Panc1 (cell line): ENCODE results near the gene ADCY2. TPM values are rescaled to one million over a fixed set of nuclear protein-coding genes. Genes with fewer than 3 reads are reported as not detected.

Experiments
- ATAC-seq: fragments of 200-7000 bp; cut with Tn5 transposase; 2 replicates; pipeline ENCODE4 v1.9.1; 2020; ENCODE audit warnings: mild to moderate bottlenecking, moderate library complexity
- BruUV-seq: library from RNA; stranded (reverse); fragments of 400-500 nt; replicated peaks from 2 replicates; lab custom pipeline; 2021; lab: Mats Ljungman, UMichigan
- CTCF ChIA-PET: fragments of 300-600 bp; sonication (Branson Sonifier 250); formaldehyde crosslinking; loops from one replicate; lab custom pipeline; 2022; ENCODE audit warnings: antibody characterized with exemption; lab: Charles Lee
- POLR2A ChIA-PET: fragments of 300-600 bp; sonication (Branson Sonifier 250); formaldehyde crosslinking; loops from one replicate; lab custom pipeline; 2022; ENCODE audit warnings: antibody characterized with exemption; lab: Charles Lee
- DNase-seq: peaks from one replicate; pipeline ENCODE4 v3.0.0-alpha.2; 2010; ENCODE audit warnings: low read depth, low spot score
- H3K27ac ChIP-seq: 2 replicates; pipeline ENCODE4 v1.5.1; 2011; ENCODE audit warnings: mild to moderate bottlenecking, low read length, inconsistent platforms
- H3K27me3 ChIP-seq: fragments of 200-500 bp; sonication (Bioruptor generic); 2 replicates; pipeline ENCODE4 v1.6.0; 2014; ENCODE audit warnings: low read length, inconsistent platforms; ENCODE audit not compliant: control insufficient read depth, insufficient read depth
- H3K36me3 ChIP-seq: fragments of 200-500 bp; sonication (Bioruptor generic); 2 replicates; pipeline ENCODE4 v1.5.1; 2014; ENCODE audit warnings: inconsistent platforms, mild to moderate bottlenecking, low read length, moderate library complexity; ENCODE audit not compliant: control insufficient read depth, insufficient read depth
- H3K4me1 ChIP-seq: 2 replicates; pipeline ENCODE4 v1.5.1; 2011; ENCODE audit warnings: inconsistent platforms, mild to moderate bottlenecking, low read length, moderate library complexity; ENCODE audit not compliant: control insufficient read depth, insufficient read depth
- H3K4me3 ChIP-seq, 2 experiments: 2 replicates each; pipeline ENCODE4 v1.5.1; 2011 to 2012; ENCODE audit warnings: low read depth in 2 of 2, low read length in 2 of 2, mild to moderate bottlenecking in 2 of 2, inconsistent platforms in 1 of 2, moderate library complexity in 1 of 2
- H3K9me3 ChIP-seq: fragments of 200-500 bp; sonication (Bioruptor generic); 2 replicates; pipeline ENCODE4 v1.5.1; 2014; ENCODE audit warnings: low read depth, mild to moderate bottlenecking, inconsistent platforms, low read length, moderate library complexity; ENCODE audit not compliant: control insufficient read depth, insufficient read depth
- POLR2AphosphoS5 ChIP-seq: IDR thresholded peaks from 2 replicates; pipeline ENCODE4 v1.6.1; 2012; ENCODE audit warnings: mild to moderate bottlenecking, low read depth, low read length, moderate library complexity
- SIN3A ChIP-seq: IDR thresholded peaks from 2 replicates; pipeline ENCODE4 v1.6.1; 2012; ENCODE audit warnings: low read depth, mild to moderate bottlenecking, low read length, moderate library complexity, borderline replicate concordance; ENCODE audit not compliant: insufficient read depth
- TCF7L2 ChIP-seq: IDR thresholded peaks from 2 replicates; pipeline ENCODE4 v1.6.1; 2011; ENCODE audit warnings: mild to moderate bottlenecking, low read depth, low read length, inconsistent platforms
- in situ Hi-C: cut with HindIII; loops from 2 replicates; pipeline ENCODE4 v1.10.0; 2016; ENCODE audit warnings: low sequenced_read_pairs, low pct_unique_long_range_greater_than_20kb
- intact Hi-C: fragments of 100-400 bp; cut with micrococcal nuclease; formaldehyde crosslinking; loops from one replicate; pipeline ENCODE4 v1.10.0; 2022; ENCODE audit not compliant: unreplicated experiment
- total RNA-seq: library from RNA; stranded (reverse); gene quantifications from one replicate; pipeline ENCODE4 v1.2.1, GENCODE V29; 2021; ENCODE audit not compliant: unreplicated experiment
- TF ChIP-seq, protein P1 (sequence below), 2 experiments: IDR thresholded peaks; 2 replicates each; pipeline ENCODE4 v1.6.1; 2011 to 2012; ENCODE audit warnings: low read depth in 2 of 2, control low read depth in 1 of 2, low read length in 1 of 2, mild to moderate bottlenecking in 1 of 2, moderate library complexity in 1 of 2; ENCODE audit not compliant: insufficient read depth in 1 of 2
- TF ChIP-seq, protein P2 (sequence below): fragments of 450-650 bp; IDR thresholded peaks from 2 replicates; pipeline ENCODE4 v1.5.1; 2017; ENCODE audit warnings: mild to moderate bottlenecking

Gene ADCY2
- total RNA-seq, 1 experiment from 2014 or later = 0.13 TPM

DNA sequence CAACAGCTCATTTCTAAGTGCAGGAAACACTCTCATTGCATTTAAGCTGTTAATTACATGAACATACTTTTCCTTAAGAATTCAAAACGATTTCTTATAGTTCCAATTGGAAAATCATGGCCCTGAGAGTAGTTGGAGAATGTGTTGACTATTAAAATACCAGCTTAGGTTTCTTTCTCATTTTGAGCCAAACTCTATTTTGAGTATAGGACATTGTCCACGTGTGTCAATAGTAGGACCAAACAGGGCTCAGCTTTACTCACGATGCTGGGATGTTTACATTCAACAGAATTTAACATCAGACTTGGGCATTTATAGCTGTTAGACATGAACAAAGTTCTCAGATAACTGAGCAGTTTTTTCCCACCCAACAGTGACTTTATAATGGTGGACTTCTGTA, 39.6 kb downstream of the ADCY2 start:
- in situ Hi-C loops = no loop called here
- Histone ChIP-seq H3K27ac (no peak overlapping the region), H3K4me1 (no peaks in the 10 kb centered on the region), H3K4me3 (no peak overlapping the region), H3K36me3 (no peaks in the 10 kb centered on the region), H3K27me3 (no peaks in the 10 kb centered on the region), H3K9me3 (no peaks in the 10 kb centered on the region)
- TF ChIP-seq, protein P1, sequence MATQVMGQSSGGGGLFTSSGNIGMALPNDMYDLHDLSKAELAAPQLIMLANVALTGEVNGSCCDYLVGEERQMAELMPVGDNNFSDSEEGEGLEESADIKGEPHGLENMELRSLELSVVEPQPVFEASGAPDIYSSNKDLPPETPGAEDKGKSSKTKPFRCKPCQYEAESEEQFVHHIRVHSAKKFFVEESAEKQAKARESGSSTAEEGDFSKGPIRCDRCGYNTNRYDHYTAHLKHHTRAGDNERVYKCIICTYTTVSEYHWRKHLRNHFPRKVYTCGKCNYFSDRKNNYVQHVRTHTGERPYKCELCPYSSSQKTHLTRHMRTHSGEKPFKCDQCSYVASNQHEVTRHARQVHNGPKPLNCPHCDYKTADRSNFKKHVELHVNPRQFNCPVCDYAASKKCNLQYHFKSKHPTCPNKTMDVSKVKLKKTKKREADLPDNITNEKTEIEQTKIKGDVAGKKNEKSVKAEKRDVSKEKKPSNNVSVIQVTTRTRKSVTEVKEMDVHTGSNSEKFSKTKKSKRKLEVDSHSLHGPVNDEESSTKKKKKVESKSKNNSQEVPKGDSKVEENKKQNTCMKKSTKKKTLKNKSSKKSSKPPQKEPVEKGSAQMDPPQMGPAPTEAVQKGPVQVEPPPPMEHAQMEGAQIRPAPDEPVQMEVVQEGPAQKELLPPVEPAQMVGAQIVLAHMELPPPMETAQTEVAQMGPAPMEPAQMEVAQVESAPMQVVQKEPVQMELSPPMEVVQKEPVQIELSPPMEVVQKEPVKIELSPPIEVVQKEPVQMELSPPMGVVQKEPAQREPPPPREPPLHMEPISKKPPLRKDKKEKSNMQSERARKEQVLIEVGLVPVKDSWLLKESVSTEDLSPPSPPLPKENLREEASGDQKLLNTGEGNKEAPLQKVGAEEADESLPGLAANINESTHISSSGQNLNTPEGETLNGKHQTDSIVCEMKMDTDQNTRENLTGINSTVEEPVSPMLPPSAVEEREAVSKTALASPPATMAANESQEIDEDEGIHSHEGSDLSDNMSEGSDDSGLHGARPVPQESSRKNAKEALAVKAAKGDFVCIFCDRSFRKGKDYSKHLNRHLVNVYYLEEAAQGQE (IDR thresholded peaks at IDR 0.05; ENCODE audit: insufficient read depth in 1 of 2, low read depth in 2 of 2, low read length in 1 of 2) = no peak
- TF ChIP-seq SIN3A (no peak), TCF7L2 (no peak), POLR2AphosphoS5 (no peak)
- TF ChIP-seq, protein P2, sequence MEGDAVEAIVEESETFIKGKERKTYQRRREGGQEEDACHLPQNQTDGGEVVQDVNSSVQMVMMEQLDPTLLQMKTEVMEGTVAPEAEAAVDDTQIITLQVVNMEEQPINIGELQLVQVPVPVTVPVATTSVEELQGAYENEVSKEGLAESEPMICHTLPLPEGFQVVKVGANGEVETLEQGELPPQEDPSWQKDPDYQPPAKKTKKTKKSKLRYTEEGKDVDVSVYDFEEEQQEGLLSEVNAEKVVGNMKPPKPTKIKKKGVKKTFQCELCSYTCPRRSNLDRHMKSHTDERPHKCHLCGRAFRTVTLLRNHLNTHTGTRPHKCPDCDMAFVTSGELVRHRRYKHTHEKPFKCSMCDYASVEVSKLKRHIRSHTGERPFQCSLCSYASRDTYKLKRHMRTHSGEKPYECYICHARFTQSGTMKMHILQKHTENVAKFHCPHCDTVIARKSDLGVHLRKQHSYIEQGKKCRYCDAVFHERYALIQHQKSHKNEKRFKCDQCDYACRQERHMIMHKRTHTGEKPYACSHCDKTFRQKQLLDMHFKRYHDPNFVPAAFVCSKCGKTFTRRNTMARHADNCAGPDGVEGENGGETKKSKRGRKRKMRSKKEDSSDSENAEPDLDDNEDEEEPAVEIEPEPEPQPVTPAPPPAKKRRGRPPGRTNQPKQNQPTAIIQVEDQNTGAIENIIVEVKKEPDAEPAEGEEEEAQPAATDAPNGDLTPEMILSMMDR = no peak
- DNase-seq = no peak
- ChIA-PET CTCF (no interaction called here), POLR2A (no interaction called here)
- intact Hi-C loops = no loop called here
- BruUV-seq = no TSS peak
- ATAC-seq = no peak

- H3K4me3 ChIP-seq = no peak overlapping the region
- no peaks in the 10 kb centered on the region for H3K27me3 ChIP-seq
- H3K36me3 ChIP-seq = no peaks in the 10 kb centered on the region
- DNase-seq (no peak), ATAC-seq (no peak)
- POLR2A ChIA-PET = no interaction called here
- intact Hi-C loops (no loop called here), in situ Hi-C loops (no loop called here)
- H3K4me1 ChIP-seq = no peaks in the 10 kb centered on the region
- CTCF ChIA-PET = no interaction called here
- TF ChIP-seq TCF7L2 = no peak
- no peak for TF ChIP-seq POLR2AphosphoS5
- TF ChIP-seq, protein P2 = no peak
- TF ChIP-seq, protein P1 (IDR thresholded peaks at IDR 0.05; ENCODE audit: insufficient read depth in 1 of 2, low read depth in 2 of 2, low read length in 1 of 2) = no peak
- no peak for TF ChIP-seq SIN3A
- H3K9me3 ChIP-seq = no peaks in the 10 kb centered on the region
- no TSS peak for BruUV-seq
- H3K27ac ChIP-seq = no peak overlapping the region
These were observed 40.6 kb downstream of the ADCY2 start for GRCh38 chr5:7436521-7436920.
